HEK293T (cell line): ENCODE results near the gene ELP2.

Source experiments
- ARNT ChIP-seq: fragments of 450-650 bp; IDR thresholded peaks from 2 replicates; pipeline ENCODE4 v1.6.1; 2017; ENCODE audit warnings: mild to moderate bottlenecking
- CTBP1 ChIP-seq: fragments of 450-650 bp; IDR thresholded peaks from 2 replicates; pipeline ENCODE4 v1.6.1; 2016; ENCODE audit warnings: borderline replicate concordance
- FOXM1 ChIP-seq: fragments of 450-650 bp; IDR thresholded peaks from 2 replicates; pipeline ENCODE4 v1.6.1; 2017; ENCODE audit warnings: mild to moderate bottlenecking, borderline replicate concordance
- LEF1 ChIP-seq: fragments of 450-650 bp; IDR thresholded peaks from 2 replicates; pipeline ENCODE4 v1.6.1; 2017; ENCODE audit warnings: mild to moderate bottlenecking, borderline replicate concordance
- TARDBP ChIP-seq: fragments of 450-650 bp; IDR thresholded peaks from 2 replicates; pipeline ENCODE4 v1.6.1; 2016

GRCh38 chr18:36181898-36182506 is 52.3 kb downstream of the ELP2 start:
- TF ChIP-seq CTBP1 (no peak), LEF1 (no peak), TARDBP (no peak), ARNT (no peak), FOXM1 (no peak)
